H54 (cell line): ENCODE measurements around the gene ROCK2.
"Not testable (repeated sequence)": the region's sequence is repeated elsewhere in the genome, so short reads cannot be mapped to it uniquely, and the experiment has no call there.

Experiments used
- DNase-seq: peaks from one replicate; pipeline ENCODE4 v3.0.0; 2011; ENCODE audit warnings: low spot score, mixed read lengths; ENCODE audit not compliant: insufficient read length
- FAIRE-seq: peaks from 3 replicates; lab custom pipeline; 2011; peaks lifted over from hg19 to GRCh38; lab: Jason Lieb, UNC
- POLR2A ChIP-seq: IDR thresholded peaks from 2 replicates; pipeline ENCODE4 v1.6.1; 2011; ENCODE audit warnings: low read depth, mild to moderate bottlenecking, low read length

The ROCK2 gene

GRCh38 chr2:11279398-11279797 lies 65.0 kb downstream of the ROCK2 start:
- DNase-seq (no peak), FAIRE-seq (no peak)
- TF ChIP-seq POLR2A: no peak

GRCh38 chr2:11278219-11278618 lies 66.2 kb downstream of the ROCK2 start:
- FAIRE-seq (no peak), DNase-seq (no peak)
- no peak for TF ChIP-seq POLR2A

- no peak for TF ChIP-seq POLR2A
- DNase-seq (no peak), FAIRE-seq (no peak)
These were observed 68.5 kb downstream of the ROCK2 start for GRCh38 chr2:11275910-11276309.

GRCh38 chr2:11270891-11271290 lies 73.5 kb downstream of the ROCK2 start:
- no peak for TF ChIP-seq POLR2A
- DNase-seq: no peak
- peak; percentile 83 for FAIRE-seq

GRCh38 chr2:11267931-11268330 lies 76.5 kb downstream of the ROCK2 start:
- DNase-seq (no peak), FAIRE-seq (no peak)
- TF ChIP-seq POLR2A: no peak

- no peak for DNase-seq
- TF ChIP-seq POLR2A: no peak
- no peak for FAIRE-seq
These were observed 79.6 kb downstream of the ROCK2 start for GRCh38 chr2:11264818-11265217.

- peak; percentile 11 for FAIRE-seq
- TF ChIP-seq POLR2A: no peak
- DNase-seq: no peak
These were observed 80.4 kb downstream of the ROCK2 start for GRCh38 chr2:11264007-11264406.

- TF ChIP-seq POLR2A: no peak
- DNase-seq (no peak), FAIRE-seq (peak; percentile 41)
These were observed 81.3 kb downstream of the ROCK2 start for GRCh38 chr2:11263177-11263576.

GRCh38 chr2:11262438-11262837 lies 82.0 kb downstream of the ROCK2 start:
- DNase-seq, FAIRE-seq: not testable (repeated sequence)

- FAIRE-seq, DNase-seq: not testable (repeated sequence)
These were observed 82.9 kb downstream of the ROCK2 start for GRCh38 chr2:11261564-11261963.

GRCh38 chr2:11260979-11261378 lies 83.5 kb downstream of the ROCK2 start:
- TF ChIP-seq POLR2A: no peak
- DNase-seq (no peak), FAIRE-seq (no peak)

GRCh38 chr2:11257964-11258363 lies 86.5 kb downstream of the ROCK2 start:
- DNase-seq (no peak), FAIRE-seq (no peak)
- TF ChIP-seq POLR2A: no peak

- DNase-seq: no peak
- TF ChIP-seq POLR2A: no peak
- no peak for FAIRE-seq
These were observed 87.4 kb downstream of the ROCK2 start for GRCh38 chr2:11257078-11257477.

GRCh38 chr2:11256166-11256565 lies 88.3 kb downstream of the ROCK2 start:
- no peak for TF ChIP-seq POLR2A
- DNase-seq (no peak), FAIRE-seq (no peak)

- no peak for TF ChIP-seq POLR2A
- DNase-seq: no peak
- peak; percentile 36 for FAIRE-seq
These were observed 90.3 kb downstream of the ROCK2 start for GRCh38 chr2:11254100-11254536.

- FAIRE-seq, DNase-seq: not testable (repeated sequence)
These were observed 92.0 kb downstream of the ROCK2 start for GRCh38 chr2:11252458-11252857.
